HG03280 (cell line): Measurements from ENCODE around the gene ATP11A.

Experiments used
- ATAC-seq: cut with Tn5 transposase; IDR thresholded peaks from one replicate; pipeline ENCODE4 v1.9.1; 2021; ENCODE audit warnings: mild to moderate bottlenecking, moderate library complexity; ENCODE audit not compliant: unreplicated experiment

Gene ATP11A

DNA sequence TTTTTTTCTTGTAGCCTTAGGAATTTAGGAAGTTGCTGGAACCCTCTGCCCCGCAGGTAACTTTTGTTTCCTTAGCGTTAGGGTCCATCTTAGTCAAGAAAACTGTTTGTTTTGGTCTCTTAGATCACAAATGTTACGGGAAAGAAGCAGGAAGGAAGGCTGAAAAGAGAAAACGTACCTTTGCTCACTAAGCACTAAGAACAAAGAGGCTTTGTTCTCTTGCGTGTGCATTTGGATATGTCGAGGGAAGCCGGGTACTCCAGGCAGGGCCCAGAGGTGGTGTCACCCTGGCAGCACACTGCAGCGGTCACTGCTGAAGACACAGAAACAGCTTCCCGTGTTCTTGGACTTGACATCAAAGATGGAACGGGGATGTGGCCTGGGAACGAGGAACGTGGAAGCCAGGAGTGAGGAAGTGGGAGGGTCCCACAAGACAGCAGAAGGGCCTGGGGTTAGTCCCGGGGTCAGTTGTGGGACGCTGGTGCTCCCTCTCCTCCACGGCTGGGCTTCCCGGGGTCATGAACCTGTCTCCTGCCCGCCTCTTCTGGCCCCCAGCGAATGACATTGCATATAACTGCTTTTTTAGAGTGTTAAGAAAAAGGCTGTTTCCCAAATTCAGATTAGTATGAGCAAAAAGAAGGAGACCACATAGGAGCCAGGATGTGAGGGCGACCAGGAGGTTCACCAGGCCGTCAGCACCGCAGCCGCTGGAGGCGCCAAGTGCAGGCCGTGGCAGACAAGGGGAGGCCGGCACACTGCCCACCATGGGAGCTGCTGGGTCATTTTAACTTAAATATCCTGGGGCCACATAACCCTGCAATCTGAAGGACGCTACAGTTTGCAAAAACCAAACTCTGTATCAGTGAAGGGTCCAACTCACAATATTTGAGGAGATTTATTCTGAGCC is 31.6 kb downstream of the ATP11A start:
- no peak for ATAC-seq

GRCh38 chr13:112722433-112723263 is 32.8 kb downstream of the ATP11A start:
- ATAC-seq = no peak

DNA sequence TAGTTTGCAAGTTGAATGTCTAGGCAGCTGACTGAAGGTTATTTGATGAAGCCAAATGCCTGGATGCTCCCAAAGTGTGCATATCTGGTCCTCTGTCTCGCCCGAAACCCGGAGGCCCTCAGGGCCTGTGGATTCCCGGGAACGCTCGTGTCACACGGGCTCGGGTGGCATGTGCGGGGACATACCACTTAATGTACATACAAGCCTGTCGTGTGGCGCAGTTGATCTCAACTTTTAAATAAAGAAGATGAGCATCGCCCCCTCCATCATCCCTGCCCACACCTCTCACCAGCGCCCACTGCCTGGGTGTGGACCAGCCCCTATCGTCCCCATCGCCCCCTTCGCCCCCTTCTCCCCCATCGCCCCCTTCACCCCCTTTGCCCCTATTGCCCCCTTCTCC is 33.9 kb downstream of the ATP11A start:
- ATAC-seq = no peak

DNA sequence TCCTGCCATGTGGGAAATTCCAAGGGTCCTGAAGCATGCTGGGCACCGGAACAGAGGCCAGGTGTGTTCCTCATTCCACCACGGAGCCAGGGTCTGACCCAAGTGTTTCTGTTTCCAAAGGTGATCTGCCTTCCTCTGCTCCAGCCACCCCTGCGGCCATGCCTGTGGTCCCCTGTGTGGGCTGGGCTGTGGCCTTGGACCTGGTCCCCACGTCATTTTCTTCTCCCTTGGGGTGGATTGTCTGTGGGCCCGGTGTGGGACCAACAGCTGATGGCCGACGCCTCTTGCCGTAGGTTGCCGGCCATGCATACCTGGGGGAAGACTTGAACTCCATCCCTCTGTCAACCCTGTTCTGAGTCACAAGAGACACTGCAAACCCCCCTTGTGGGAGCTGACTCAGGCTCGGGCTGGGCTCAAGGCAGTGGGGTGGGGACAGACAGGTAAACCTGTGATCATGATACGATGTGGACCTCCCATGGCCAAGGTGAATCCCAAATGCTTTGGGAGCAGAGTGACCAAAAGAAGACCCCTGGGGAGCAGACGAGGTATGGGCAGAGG is 35.0 kb downstream of the ATP11A start:
- ATAC-seq = no peak

- no peak for ATAC-seq
Observed at GRCh38 chr13:112725346-112726015, 35.6 kb downstream of the ATP11A start.

DNA sequence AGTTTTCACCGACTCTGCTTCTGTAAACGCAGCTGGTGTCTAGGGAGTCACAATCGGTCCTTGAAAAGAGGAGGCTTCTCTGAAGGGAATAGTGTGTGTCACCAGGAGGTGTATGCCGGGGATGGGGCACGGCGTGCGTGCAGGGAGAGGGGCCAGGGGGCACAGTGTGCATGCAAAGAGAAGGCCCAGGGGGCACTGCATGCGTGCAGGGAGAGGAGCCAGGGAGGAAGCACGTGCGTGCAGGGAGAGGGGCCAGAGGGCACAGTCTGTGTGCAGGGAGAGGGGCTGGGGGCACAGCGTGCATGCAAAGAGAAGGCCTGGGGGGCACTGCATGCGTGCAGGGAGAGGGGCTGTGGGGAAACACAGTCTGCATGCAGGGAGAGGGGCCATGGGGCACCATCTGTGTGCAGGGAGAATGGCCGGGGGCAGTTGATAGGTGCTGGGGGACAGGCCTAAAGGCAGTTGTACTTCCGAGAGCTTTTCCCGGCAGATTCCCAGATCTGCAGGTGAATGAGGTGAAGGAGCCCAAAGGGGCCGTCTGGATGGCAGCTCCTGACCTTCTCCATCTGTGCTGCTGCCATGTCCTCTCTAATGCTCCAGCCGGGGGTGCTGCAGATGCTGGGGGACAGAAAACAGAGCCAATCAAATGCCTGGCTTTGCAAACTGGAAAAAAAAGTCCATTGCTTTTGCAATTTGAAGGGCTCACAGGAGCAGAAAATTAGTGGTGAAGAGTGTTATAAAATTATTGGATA is 36.4 kb downstream of the ATP11A start:
- no peak for ATAC-seq

DNA sequence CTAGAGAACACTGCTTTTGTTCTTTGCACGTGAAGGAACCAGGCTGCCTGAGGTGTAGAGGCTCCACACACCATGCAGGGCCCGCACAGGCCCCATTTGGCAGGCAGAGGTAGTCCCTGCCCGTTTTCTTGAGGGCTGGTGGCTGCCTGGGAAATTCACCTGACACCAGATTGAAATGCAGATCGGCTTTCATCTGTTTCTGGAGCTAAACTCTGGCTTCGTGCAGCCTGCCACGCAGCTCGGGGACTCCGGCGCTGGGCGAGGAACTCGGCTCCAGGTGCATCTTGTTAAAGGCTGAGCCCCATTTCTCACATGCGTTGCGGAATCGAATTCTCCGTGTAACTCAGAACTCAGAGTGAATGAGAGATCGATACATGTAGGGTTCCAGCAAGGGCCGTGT is 37.7 kb downstream of the ATP11A start:
- ATAC-seq = no peak

DNA sequence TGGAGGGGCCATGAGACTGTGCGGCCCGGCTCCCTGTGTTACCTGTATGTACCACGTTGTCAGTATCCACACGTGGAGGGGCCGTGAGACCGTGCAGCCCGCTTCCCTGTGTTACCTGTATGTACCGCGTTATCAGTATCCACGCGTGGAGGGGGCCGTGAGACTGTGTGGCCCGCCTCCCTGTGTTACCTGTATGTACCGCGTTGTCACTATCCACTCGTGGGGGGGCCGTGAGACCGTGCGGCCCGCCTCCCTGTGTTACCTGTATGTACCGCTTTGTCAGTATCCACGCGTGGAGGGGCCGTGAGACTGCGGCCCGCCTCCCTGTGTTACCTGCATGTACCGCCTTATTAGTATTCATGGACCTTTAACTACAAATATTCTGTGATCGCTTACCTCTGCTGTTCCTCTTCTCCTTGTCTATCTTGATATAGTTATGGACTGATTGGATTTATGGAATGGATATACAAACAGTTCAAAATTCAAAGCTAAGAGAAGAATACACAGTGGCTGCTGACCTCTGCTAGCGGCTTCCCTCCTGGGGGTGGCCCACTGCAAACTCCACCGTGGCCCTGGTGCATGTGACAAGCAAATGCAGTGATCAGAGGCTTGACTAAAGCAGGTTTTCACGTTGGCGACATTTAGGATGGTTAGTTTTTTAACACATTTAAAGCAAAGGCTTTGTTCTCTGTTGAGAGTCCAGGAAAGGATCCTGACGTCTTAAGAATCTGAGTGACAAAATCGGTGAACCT is 38.7 kb downstream of the ATP11A start:
- ATAC-seq = no peak

GRCh38 chr13:112729408-112729807 is 39.6 kb downstream of the ATP11A start:
- ATAC-seq = no peak

- ATAC-seq = no peak
Observed at GRCh38 chr13:112730157-112730671, 40.4 kb downstream of the ATP11A start.

DNA sequence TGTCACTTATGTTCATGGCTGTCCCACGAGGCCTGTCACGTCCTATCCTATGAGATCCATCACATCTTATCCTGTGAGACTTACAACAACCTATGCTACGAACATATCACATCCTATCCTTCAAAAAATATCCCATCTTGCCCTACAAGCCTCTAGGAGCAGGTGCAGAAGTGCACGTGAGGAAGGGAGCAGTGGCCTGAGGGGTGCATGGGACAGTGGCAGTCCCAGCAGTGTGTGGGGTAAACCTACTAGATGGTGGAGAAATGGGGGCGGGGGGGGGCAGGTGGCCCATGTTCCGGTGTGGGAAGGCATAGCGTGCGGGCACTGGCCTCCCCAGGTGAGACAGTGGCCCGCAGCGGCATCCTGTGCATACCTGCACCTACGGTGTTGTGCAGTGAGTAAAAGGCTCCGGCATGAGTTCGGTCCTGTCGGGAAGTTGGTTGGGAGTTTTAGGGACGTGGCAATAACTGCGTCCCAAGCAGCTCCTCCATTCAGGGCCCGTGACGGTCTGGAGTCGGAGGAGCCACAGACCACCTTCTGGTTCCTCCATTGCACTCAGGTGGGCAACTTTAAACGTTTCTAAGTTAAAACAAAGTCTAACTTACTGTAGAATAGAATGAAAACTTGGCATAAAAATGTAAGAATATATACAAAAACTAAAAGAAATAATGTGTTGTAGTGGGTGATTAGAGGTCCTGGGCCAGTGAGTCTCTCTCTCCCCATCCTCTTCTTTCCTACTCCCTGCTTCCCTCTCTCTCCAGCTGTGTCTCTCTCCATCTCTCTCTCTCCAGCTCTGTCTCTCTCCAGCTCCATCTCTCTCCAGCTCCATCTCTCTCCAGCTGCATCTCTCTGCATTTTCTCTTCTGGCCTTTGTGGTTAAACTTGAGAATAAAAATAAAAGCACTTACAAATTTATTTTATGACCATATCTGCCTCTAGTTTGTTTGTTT is 42.1 kb downstream of the ATP11A start:
- no peak for ATAC-seq

GRCh38 chr13:112732679-112733078 is 42.8 kb downstream of the ATP11A start:
- ATAC-seq = no peak

DNA sequence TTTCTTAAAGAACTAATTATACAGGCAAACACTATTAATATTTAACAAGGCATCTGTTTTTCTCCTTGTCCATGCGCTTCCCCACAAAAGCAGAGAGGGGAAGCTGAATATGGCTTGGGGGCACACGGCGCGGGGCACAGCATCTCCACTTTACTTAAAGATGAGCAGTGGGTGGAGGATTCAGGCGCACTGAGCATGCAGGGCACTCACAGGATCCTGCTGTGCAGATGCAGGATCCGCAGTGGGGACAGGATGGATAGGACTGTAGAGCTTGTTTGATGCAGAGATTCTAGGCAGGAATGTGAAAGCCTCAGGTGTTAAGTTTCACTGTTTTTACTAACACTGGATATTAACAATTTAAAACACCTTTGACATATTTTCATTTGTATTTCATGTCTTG is 43.3 kb downstream of the ATP11A start:
- no peak for ATAC-seq

GRCh38 chr13:112733661-112734379 is 44.0 kb downstream of the ATP11A start:
- ATAC-seq = no peak

DNA sequence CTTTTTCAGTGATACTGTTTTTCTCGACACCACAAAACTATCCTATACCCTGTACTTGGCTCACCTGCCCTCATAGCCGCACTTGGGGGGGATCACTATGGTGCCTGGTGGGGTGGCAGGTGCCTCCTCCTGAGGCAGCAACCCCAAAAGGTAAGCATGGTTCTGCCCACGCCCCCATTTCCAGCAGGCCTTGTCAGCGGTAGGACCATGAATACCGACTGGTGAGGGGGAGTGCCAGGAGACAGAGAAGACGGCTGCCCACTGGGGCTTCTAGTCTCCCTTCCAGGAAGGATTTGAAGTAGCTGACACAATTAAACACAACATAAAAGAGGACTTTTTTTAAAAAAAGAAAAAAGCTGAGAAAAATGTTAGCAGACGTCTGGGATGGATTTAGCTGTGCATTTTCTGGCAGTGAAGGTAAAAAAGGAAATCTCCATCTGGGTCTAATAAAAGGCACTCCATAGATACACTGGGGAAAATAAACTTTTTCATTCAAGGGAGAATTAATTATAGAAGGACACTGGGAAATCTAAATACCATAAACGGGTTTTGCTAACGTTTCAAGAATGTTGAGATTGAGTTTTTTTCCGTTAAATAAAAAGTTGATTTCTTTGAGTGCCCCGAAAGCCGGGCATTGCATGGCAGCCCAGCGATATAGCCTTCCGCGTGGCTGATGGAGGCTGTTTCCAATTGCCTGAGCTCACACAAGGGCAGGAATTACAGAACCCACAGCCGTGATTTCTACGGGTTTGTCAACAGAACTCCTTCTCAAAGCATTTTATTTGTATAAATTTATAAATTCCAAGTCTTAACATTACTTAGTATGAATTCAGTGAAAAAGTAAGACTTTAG is 45.1 kb downstream of the ATP11A start:
- no peak for ATAC-seq

DNA sequence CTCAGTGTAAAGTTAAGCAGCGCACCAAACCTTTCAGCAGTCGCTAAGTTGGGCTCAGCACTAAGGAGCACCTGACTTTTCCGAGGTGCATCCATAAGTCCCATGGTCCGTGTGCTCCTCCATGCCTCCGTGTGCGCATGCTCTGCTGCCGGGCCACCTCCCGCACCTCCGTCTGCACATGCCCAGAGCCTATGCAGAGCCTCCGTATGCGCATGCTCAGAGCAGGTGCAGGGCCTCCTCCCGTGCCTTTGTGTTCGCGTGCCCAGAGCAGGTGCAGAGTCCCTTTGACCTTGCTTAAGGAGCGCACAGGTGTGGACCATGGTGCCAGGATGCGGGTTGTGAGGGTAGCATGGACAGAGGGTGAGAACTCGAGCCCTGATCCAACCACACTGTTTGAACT is 46.0 kb downstream of the ATP11A start:
- no peak for ATAC-seq

GRCh38 chr13:112737294-112737693 is 47.5 kb downstream of the ATP11A start:
- no peak for ATAC-seq
